CD8-positive, alpha-beta memory T cell (primary cell): ENCODE results near the gene USP22. TPM values are rescaled to one million over a fixed set of nuclear protein-coding genes. Genes with fewer than 3 reads are reported as not detected.

Experiments used
- CTCF ChIA-PET: fragments of 350-600 bp; sonication (Branson Sonifier 250); formaldehyde crosslinking; loops from one replicate; lab custom pipeline; 2021; ENCODE audit warnings: antibody characterized with exemption; lab: Charles Lee
- POLR2A ChIA-PET: fragments of 350-600 bp; sonication (Branson Sonifier 250); formaldehyde crosslinking; loops from one replicate; lab custom pipeline; 2021; ENCODE audit warnings: antibody characterized with exemption; lab: Charles Lee
- DNase-seq, 5 donors: peaks; one replicate each; pipeline versions ENCODE4 v3.0.0 to v3.0.0-alpha.2; 2020 to 2022; ENCODE audit warnings: mixed read lengths in 1 of 5
- H3K27ac ChIP-seq: one replicate; pipeline ENCODE4 v1.7.0; 2013; ENCODE audit warnings: low read depth, mild to moderate bottlenecking, low read length, moderate library complexity
- H3K27me3 ChIP-seq: 2 replicates; pipeline ENCODE4 v1.7.0; 2013; ENCODE audit warnings: low read length, mild to moderate bottlenecking; ENCODE audit not compliant: insufficient read depth, poor library complexity, severe bottlenecking
- H3K36me3 ChIP-seq: 2 replicates; pipeline ENCODE4 v1.7.0; 2013; ENCODE audit warnings: mild to moderate bottlenecking, low read length, moderate library complexity; ENCODE audit not compliant: insufficient read depth
- H3K4me1 ChIP-seq: 2 replicates; pipeline ENCODE4 v1.7.0; 2013; ENCODE audit warnings: mild to moderate bottlenecking, low read length, moderate library complexity; ENCODE audit not compliant: insufficient read depth
- H3K4me3 ChIP-seq: 2 replicates; pipeline ENCODE4 v1.7.0; 2013; ENCODE audit warnings: mild to moderate bottlenecking, low read length
- H3K9me3 ChIP-seq: 2 replicates; pipeline ENCODE4 v1.7.0; 2013; ENCODE audit warnings: mild to moderate bottlenecking, low read length
- H3K27ac Mint-ChIP-seq, 8 donors: one replicate each; pipeline ENCODE4 v1.8.0; 2020 to 2021; ENCODE audit warnings: mixed read lengths in 8 of 8, mild to moderate bottlenecking in 6 of 8, inconsistent platforms in 3 of 8, moderate library complexity in 3 of 8
- H3K27me3 Mint-ChIP-seq, 2 donors: one replicate each; pipeline ENCODE4 v1.8.0; 2020 to 2021; ENCODE audit warnings: mixed read lengths in 2 of 2, mild to moderate bottlenecking in 1 of 2, moderate library complexity in 1 of 2
- H3K36me3 Mint-ChIP-seq, 3 donors: one replicate each; pipeline ENCODE4 v1.8.0; 2020 to 2021; ENCODE audit warnings: mixed read lengths in 3 of 3, inconsistent platforms in 1 of 3, mild to moderate bottlenecking in 1 of 3
- H3K4me1 Mint-ChIP-seq, 3 donors: one replicate each; pipeline ENCODE4 v1.8.0; 2020 to 2021; ENCODE audit warnings: mixed read lengths in 3 of 3, inconsistent platforms in 1 of 3, mild to moderate bottlenecking in 1 of 3
- H3K4me3 Mint-ChIP-seq, 7 donors: one replicate each; pipeline ENCODE4 v1.8.0; 2020 to 2021; ENCODE audit warnings: mixed read lengths in 7 of 7, mild to moderate bottlenecking in 6 of 7, moderate library complexity in 4 of 7, inconsistent platforms in 2 of 7
- H3K9me3 Mint-ChIP-seq, 5 donors: one replicate each; pipeline ENCODE4 v1.8.0; 2020 to 2022; ENCODE audit warnings: mixed read lengths in 5 of 5, mild to moderate bottlenecking in 3 of 5, moderate library complexity in 2 of 5, inconsistent platforms in 1 of 5
- polyA plus RNA-seq: library from polyadenylated mRNA; unstranded; fragments of 300-500 nt; fragmentation: Illumina TruSeq; gene quantifications from one replicate; pipeline ENCODE4 v1.2.3, GENCODE V29; 2021
- total RNA-seq, 2 experiments: library from RNA; stranded (reverse); gene quantifications; one replicate each; pipeline ENCODE4 v1.2.3, GENCODE V29; 2021

USP22 gene
- total and polyA plus RNA-seq, 3 experiments from 2014 or later, result 34.5 to 154 (median 146) TPM

GRCh38 chr17:21027031-21027430 is 15.8 kb downstream of the USP22 start:
- no peak for DNase-seq
- H3K9me3 ChIP-seq, result no peaks in the 10 kb centered on the region
- ChIA-PET CTCF (no interaction called here), POLR2A (no interaction called here)
- H3K27ac ChIP-seq, result no peak overlapping the region
- no peak overlapping the region for H3K4me3 Mint-ChIP-seq
- peaks cover 14% of the 10 kb centered on the region for H3K36me3 ChIP-seq
- peaks cover 4 to 62% (median 16%) of the 10 kb centered on the region in 3 donors for H3K36me3 Mint-ChIP-seq
- H3K27ac Mint-ChIP-seq, result peak overlapping the region in 2 of 8 donors; percentile 38 to 50
- H3K4me1 Mint-ChIP-seq, result peaks cover 61 to 77% (median 67%) of the 10 kb centered on the region in 3 donors
- H3K9me3 Mint-ChIP-seq, result no peaks in the 10 kb centered on the region
- H3K4me1 ChIP-seq, result peaks cover 45% of the 10 kb centered on the region
- no peak overlapping the region for H3K4me3 ChIP-seq
- no peaks in the 10 kb centered on the region for H3K27me3 Mint-ChIP-seq
- no peaks in the 10 kb centered on the region for H3K27me3 ChIP-seq

GRCh38 chr17:21025451-21025850 is 17.4 kb downstream of the USP22 start:
- Histone ChIP-seq H3K4me1 (peaks cover 30% of the 10 kb centered on the region), H3K9me3 (no peaks in the 10 kb centered on the region), H3K27me3 (no peaks in the 10 kb centered on the region), H3K36me3 (peaks cover 24% of the 10 kb centered on the region), H3K4me3 (no peak overlapping the region), H3K27ac (no peak overlapping the region)
- peak overlapping the region in 2 of 8 donors; percentile 24 to 50 for H3K27ac Mint-ChIP-seq
- no peak for DNase-seq
- H3K4me3 Mint-ChIP-seq, result no peak overlapping the region
- POLR2A ChIA-PET, result no interaction called here
- H3K9me3 Mint-ChIP-seq, result no peaks in the 10 kb centered on the region
- CTCF ChIA-PET, result interaction anchor here (1.2 kb wide), 1 partner anchor 19 kb away, joined by 3 read pairs; no protein-coding TSS in a partner anchor
- H3K27me3 Mint-ChIP-seq, result no peaks in the 10 kb centered on the region
- H3K36me3 Mint-ChIP-seq, result peaks cover 4 to 74% (median 17%) of the 10 kb centered on the region in 3 donors
- H3K4me1 Mint-ChIP-seq, result peaks cover 52 to 72% (median 55%) of the 10 kb centered on the region in 3 donors

DNA sequence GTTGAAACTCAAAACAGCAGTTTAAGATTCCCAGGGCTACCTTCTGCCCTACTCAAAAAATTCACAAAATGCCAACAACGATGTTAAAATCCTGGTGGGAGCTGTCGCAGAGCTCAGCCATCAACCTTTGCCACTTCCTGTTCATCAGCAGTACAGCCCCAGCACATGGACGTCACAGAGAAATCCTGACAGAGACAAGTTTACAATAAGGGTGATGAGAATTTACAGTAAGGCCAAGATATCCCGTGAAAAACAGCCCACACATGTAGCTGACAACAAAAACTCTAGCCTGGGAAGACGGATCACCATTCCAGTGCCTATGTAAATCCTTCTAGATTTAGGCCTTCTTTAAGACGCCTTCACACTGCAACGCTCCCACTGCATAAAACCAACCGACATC is 18.8 kb downstream of the USP22 start:
- Histone ChIP-seq H3K4me3 (no peak overlapping the region), H3K27ac (no peak overlapping the region), H3K9me3 (no peaks in the 10 kb centered on the region), H3K36me3 (peaks cover 38% of the 10 kb centered on the region), H3K27me3 (no peaks in the 10 kb centered on the region), H3K4me1 (peaks cover 16% of the 10 kb centered on the region)
- Mint-ChIP-seq H3K27me3 (no peaks in the 10 kb centered on the region), H3K4me1 (peaks cover 44 to 66% (median 49%) of the 10 kb centered on the region in 3 donors), H3K36me3 (peaks cover 4 to 86% (median 24%) of the 10 kb centered on the region in 3 donors), H3K27ac (peak overlapping the region; percentile 5 to 96 (median 77)), H3K9me3 (no peaks in the 10 kb centered on the region), H3K4me3 (peak overlapping the region in 2 of 7 donors; percentile 20 to 40)
- ChIA-PET CTCF (interaction anchor here (1.2 kb wide), 1 partner anchor 20 kb away, joined by 3 read pairs; no protein-coding TSS in a partner anchor), POLR2A (no interaction called here)
- DNase-seq, result no peak

- H3K27me3 Mint-ChIP-seq, result no peaks in the 10 kb centered on the region
- CTCF ChIA-PET, result interaction anchor here (0.8 to 1.7 kb wide), 3 partner anchors 22 to 78 kb away, joined by 3 to 8 read pairs (median 6); partner anchors contain the start of gene USP22
- Histone ChIP-seq H3K27ac (no peak overlapping the region), H3K9me3 (no peaks in the 10 kb centered on the region), H3K4me1 (peaks cover 9% of the 10 kb centered on the region), H3K27me3 (no peaks in the 10 kb centered on the region), H3K36me3 (peaks cover 57% of the 10 kb centered on the region), H3K4me3 (no peak overlapping the region)
- POLR2A ChIA-PET, result no interaction called here
- peak overlapping the region in 1 of 8 donors; percentile 32 for H3K27ac Mint-ChIP-seq
- no peak for DNase-seq
- peaks cover 15 to 89% (median 35%) of the 10 kb centered on the region in 3 donors for H3K36me3 Mint-ChIP-seq
- peaks cover 36 to 47% (median 43%) of the 10 kb centered on the region in 3 donors for H3K4me1 Mint-ChIP-seq
- no peak overlapping the region for H3K4me3 Mint-ChIP-seq
- no peaks in the 10 kb centered on the region for H3K9me3 Mint-ChIP-seq
These were observed 21.5 kb downstream of the USP22 start for GRCh38 chr17:21021208-21021803.

GRCh38 chr17:21020622-21021021 is 22.2 kb downstream of the USP22 start:
- POLR2A ChIA-PET, result no interaction called here
- Mint-ChIP-seq H3K27me3 (no peaks in the 10 kb centered on the region), H3K4me3 (no peak overlapping the region), H3K4me1 (peaks cover 34 to 45% (median 44%) of the 10 kb centered on the region in 3 donors), H3K9me3 (no peaks in the 10 kb centered on the region), H3K27ac (peak overlapping the region in 2 of 8 donors; percentile 66 to 83), H3K36me3 (peaks cover 16 to 90% (median 37%) of the 10 kb centered on the region in 3 donors)
- Histone ChIP-seq H3K9me3 (no peaks in the 10 kb centered on the region), H3K27ac (no peak overlapping the region), H3K4me1 (peaks cover 9% of the 10 kb centered on the region), H3K4me3 (no peak overlapping the region), H3K36me3 (peaks cover 64% of the 10 kb centered on the region), H3K27me3 (no peaks in the 10 kb centered on the region)
- CTCF ChIA-PET, result interaction anchor here (1.1 to 1.7 kb wide), 2 partner anchors 23 to 79 kb away, joined by 6 to 8 read pairs; partner anchors contain the start of gene USP22
- no peak for DNase-seq

DNA sequence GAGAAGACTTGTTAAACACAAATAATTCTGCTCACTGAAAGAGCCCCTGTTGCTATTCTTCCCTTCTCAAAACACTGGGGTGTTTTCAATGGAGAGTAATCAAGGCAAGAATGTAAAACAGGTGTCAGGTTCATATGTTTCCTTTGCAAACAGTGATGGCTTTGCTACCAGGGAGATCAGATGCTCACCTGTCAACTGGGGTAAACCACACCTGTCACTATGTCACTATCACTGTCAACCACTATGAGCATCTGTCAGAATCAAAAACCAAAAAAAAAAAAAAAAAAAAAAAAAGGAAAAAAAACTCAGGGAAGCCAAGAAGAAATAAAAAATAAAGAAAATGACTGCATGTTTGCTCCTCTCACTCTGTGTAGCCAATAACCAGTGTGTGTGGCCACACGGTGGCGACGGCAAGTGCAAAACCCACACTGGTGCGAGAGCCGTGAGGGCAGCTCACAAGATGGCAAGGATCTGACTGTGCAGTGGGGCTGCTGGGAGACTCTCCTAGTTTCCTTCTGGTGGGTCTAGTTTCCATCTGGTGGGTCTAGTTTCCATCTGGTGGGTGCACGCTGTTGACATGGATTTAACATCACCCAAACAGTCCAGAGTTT is 22.7 kb downstream of the USP22 start:
- Mint-ChIP-seq H3K9me3 (no peaks in the 10 kb centered on the region), H3K27me3 (no peaks in the 10 kb centered on the region), H3K27ac (peak overlapping the region in 4 of 8 donors; percentile 57 to 83 (median 74)), H3K4me1 (peaks cover 30 to 39% (median 39%) of the 10 kb centered on the region in 3 donors), H3K4me3 (no peak overlapping the region), H3K36me3 (peaks cover 16 to 90% (median 35%) of the 10 kb centered on the region in 3 donors)
- Histone ChIP-seq H3K4me1 (peaks cover 9% of the 10 kb centered on the region), H3K4me3 (no peak overlapping the region), H3K27me3 (no peaks in the 10 kb centered on the region), H3K36me3 (peaks cover 70% of the 10 kb centered on the region), H3K27ac (no peak overlapping the region), H3K9me3 (no peaks in the 10 kb centered on the region)
- POLR2A ChIA-PET, result no interaction called here
- CTCF ChIA-PET, result interaction anchor here (1.1 to 1.7 kb wide), 2 partner anchors 24 to 79 kb away, joined by 6 to 8 read pairs; partner anchors contain the start of gene USP22
- peak; percentile 21 to 71 (median 30) for DNase-seq

- peaks cover 16 to 90% (median 33%) of the 10 kb centered on the region in 3 donors for H3K36me3 Mint-ChIP-seq
- Histone ChIP-seq H3K36me3 (peaks cover 80% of the 10 kb centered on the region), H3K9me3 (no peaks in the 10 kb centered on the region), H3K27me3 (no peaks in the 10 kb centered on the region), H3K27ac (no peak overlapping the region), H3K4me1 (peaks cover 5% of the 10 kb centered on the region), H3K4me3 (no peak overlapping the region)
- H3K4me1 Mint-ChIP-seq, result peaks cover 19 to 29% (median 27%) of the 10 kb centered on the region in 3 donors
- H3K9me3 Mint-ChIP-seq, result no peaks in the 10 kb centered on the region
- H3K4me3 Mint-ChIP-seq, result no peak overlapping the region
- no peak for DNase-seq
- ChIA-PET POLR2A (interaction anchor here (1.2 kb wide), 1 partner anchor 25 kb away, joined by 3 read pairs; no protein-coding TSS in a partner anchor), CTCF (interaction anchor here (1.3 kb wide), 1 partner anchor 25 kb away, joined by 8 read pairs; the partner anchor contains the start of gene USP22)
- H3K27ac Mint-ChIP-seq, result no peak overlapping the region
- H3K27me3 Mint-ChIP-seq, result no peaks in the 10 kb centered on the region
These were observed 23.9 kb downstream of the USP22 start for GRCh38 chr17:21018894-21019293.

DNA sequence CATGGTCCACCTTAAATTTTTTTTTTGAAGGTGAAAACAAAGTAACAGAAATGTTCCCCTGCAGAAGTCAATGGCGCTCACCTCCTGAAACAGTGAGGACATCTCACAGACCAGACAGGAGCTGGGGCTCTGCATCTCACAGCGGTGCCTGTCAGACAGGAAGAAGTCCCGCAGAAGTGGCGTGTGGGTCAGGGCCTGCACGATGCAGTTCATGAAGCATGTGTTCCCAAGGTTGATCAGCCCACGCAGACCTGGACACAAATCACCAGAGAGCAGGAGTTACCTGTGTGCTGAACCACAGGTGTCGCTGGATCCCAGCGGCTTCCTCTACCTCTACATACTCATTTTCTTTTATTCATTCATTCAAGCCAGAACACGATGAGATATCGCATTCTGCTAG is 24.9 kb downstream of the USP22 start:
- Histone ChIP-seq H3K4me1 (no peaks in the 10 kb centered on the region), H3K27ac (no peak overlapping the region), H3K36me3 (peaks cover 85% of the 10 kb centered on the region), H3K9me3 (no peaks in the 10 kb centered on the region), H3K4me3 (no peak overlapping the region), H3K27me3 (no peaks in the 10 kb centered on the region)
- Mint-ChIP-seq H3K4me3 (no peak overlapping the region), H3K27me3 (no peaks in the 10 kb centered on the region), H3K9me3 (no peaks in the 10 kb centered on the region), H3K4me1 (peaks cover 13 to 21% (median 19%) of the 10 kb centered on the region in 3 donors), H3K36me3 (peaks cover 14 to 91% (median 34%) of the 10 kb centered on the region in 3 donors), H3K27ac (no peak overlapping the region)
- CTCF ChIA-PET, result no interaction called here
- POLR2A ChIA-PET, result no interaction called here
- DNase-seq, result no peak
